ENCODE data around the gene EXOC3. TPM values are rescaled to one million over a fixed set of nuclear protein-coding genes. Genes with fewer than 3 reads are reported as not detected.
"Not testable (repeated sequence)": the region's sequence is repeated elsewhere in the genome, so short reads cannot be mapped to it uniquely, and the experiment has no call there.

Gene EXOC3
- total RNA-seq, 1 experiment from 2014 or later = 34.7 TPM

DNA sequence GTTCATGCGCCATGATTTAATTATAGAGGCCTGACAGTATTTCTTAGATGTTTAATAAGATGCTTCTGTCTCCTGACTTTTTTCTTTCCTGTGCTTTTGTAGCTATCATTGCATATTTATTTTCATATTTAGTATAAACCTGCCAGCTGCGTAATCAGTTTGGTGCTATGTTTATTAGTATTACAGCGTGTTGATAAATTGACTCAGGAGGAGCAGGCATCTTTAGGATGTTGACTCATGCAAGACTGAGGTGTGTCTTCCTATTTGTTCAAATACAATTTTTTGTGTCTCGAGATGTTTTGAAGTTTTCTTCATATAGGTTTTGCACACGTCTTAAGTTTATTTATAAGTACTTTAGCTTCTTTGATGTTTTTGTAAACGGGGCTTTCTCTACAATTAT is 35.9 kb upstream of the EXOC3 start:
- no peak for DNase-seq (ENCODE audit: low spot score)

DNA sequence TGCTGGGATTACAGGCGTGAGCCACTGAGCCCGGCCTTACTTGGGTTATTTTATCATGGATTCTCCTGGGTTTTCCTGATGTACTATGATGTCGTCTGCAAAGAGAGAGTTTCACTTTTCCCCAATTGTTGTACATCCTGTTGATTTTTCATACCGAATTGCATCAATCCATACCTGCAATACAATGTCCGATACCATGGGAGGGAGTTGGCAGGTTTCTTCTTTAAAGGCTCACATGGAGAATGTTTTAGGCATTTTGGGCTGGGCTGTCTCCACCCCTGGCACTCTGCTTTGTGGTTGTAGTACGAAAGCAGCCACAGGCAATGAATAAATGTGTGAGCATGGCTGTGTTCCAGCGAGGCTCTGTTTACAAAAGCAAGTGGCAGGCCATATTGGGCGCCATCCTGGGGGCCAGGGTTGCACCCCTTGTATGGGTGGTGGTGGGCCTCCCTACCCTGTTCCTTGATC is 35.1 kb upstream of the EXOC3 start:
- DNase-seq (ENCODE audit: low spot score) = no peak

DNA sequence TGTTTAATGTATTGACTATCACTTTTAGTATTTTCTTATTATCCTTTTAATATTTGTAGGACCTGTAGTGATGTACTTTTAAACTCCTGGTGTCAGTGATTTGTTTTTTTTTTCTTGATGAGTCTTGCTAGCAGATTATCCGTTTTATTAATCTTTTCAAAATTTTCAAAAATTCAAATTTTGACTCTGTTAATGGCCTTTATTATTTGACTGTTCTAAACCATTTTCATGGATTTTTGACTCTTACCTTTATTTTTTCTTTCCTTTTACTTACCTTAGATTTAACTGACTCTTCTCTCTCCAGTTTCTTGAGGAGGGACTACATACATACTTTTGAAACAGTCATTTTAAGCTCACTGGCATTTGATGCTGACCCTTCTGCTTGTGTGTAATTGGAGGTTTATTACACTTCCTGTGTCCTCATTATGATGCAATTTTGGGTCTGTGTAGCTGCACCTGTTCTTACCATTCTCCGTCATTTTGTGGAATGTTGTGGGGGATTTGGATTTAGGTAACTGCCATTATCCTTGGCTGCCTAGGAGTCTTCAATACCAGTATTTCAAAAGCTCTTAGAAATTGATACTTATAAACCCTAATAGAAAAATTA is 32.0 kb upstream of the EXOC3 start:
- no peak for DNase-seq (ENCODE audit: low spot score)

DNA sequence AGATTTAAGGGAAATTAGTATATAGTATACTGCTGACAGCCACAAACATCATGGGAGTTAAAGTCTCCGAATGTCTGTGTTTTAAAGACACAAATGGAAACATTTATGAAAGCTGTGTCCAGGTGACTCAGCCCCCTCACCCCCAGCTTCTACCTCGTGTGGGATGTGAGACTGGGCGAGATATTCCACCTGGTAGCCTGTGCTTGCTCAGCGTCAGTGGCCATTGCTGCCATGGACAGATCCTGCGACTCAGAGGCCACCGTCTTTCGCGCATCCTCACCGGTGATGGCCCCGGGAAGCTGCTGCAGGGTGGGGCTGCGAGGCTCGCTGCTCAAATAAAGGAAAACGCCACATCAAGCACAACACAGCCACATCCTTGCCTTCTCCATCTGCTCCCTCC is 31.2 kb upstream of the EXOC3 start:
- no peak for DNase-seq (ENCODE audit: low spot score)

DNA sequence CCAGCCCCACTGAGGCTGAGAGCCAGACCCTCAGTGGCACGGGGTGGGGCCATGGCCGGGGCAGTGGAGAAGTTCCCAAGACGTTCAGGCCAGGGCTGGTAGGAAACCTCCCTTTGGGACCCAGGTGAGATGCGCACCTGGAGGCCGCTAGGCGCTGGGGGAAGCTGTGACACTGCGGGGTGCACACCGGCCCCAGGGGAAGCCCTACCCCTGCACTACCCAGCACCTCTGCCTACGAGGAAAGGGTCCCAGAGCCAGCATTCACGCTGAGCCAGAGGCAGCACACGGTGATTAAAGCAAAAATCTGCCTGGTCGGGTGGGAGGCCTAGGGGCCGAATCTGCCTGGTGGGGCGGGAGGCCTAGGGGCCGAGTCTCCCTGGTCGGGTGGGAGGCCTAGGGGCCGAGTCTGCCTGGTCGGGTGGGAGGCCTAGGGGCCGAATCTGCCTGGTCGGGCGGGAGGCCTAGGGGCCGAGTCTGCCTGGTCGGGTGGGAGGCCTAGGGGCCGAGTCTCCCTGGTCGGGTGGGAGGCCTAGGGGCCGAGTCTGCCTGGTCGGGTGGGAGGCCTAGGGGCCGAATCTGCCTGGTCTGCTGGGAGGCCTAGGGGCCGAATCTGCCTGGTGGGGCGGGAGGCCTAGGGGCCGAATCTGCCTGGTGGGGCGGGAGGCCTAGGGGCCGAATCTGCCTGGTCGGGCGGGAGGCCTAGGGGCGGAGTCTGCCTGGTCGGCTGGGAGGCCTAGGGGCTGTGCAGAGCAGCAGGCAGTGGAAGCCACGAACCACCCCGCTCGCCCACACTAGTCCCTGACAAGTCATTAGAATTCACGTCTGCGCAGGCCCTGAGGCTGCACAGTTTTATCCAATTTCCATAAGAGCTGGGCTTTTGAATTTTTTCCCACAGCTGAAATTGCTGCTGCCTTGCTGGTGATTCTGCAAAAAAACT is 27.7 kb upstream of the EXOC3 start:
- not testable (repeated sequence) for DNase-seq (ENCODE audit: low spot score)

DNA sequence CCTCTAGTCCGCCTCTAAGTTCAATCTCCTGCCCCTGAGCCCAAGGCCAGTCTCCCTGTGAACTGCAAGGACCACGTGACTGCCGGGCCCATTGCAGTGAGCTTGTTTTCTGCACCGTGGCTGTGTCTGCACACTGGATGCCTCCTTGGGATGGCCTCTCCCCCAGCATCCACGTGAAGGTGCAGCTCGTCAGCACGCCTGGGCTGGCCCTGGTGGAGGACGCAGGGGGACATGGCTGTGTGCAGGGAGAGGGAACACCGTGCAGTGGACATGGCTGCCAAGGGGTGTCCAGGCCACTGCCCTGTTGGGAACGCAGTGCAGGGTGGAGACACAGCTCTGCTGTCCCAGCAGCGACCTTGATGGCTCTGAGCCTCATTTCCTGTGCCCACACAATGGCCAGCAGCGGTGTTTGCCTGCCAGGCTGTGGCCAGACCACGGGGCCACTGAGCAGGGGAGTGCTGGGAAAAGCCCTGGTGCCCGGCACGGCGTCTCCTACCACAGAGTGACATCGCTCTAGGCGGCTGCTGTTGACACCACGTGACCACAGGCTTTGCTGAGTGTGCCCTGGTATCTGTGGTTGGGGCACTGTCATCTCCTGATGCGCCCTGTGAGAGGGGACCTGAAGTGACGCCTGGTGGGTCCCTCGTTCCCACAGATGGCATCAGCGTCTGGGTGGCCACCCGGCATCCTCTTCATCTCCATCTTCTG is 26.9 kb upstream of the EXOC3 start:
- no peak for DNase-seq (ENCODE audit: low spot score)

DNA sequence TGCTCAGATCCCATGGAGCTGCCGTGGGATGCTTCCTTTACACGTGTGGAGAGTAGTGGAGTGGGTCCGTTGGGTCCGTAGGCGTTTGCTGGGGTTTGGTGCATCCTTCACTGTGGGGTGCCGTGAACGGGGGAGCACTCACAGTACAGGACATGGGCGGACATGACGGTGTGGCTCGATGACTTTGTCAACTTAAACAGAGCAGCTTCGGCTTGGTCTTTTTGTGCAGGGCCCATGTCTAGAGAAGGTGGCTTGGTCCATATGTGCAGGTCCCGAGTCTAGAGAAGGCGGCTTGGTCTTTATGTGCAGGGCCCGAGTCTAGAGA is 26.4 kb upstream of the EXOC3 start:
- no peak for DNase-seq (ENCODE audit: low spot score)

DNA sequence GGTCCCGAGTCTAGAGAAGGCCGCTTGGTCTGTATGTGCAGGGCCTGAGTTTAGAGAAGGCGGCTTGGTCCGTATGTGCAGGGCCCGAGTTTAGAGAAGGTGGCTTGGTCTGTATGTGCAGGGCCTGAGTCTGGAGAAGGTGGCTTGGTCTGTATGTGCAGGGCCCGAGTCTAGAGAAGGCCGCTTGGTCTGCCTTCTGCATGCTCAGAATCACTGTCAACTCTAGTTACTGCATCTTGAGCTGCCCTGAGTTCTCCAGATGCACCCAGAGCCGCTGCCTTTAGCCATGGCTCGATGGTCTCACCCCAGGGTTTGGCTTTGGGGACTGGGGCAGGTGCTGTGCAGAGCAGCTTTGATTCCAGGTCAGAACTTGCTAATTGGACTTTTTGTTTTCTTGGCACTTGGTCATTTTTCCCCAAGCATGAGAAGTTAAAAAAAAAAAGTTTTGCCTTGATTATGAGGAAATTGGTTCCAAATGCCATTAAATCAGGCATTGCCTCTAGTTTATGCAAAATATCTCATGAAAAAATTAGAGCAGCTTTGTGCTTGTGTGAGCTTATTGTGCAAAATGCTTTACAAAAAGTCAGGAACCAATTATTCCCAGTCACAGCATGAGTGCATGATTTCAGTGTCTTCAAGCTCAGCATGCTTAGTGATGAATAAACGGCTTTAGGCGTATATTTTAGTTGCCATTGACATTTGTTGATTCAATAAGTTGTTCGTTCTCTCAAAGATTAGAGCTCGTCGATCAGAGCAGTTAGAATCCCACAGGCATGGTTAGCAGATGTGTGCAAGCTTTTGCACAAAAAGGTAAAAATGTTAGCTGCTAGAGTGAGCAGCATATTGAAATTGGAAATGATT is 25.4 kb upstream of the EXOC3 start:
- DNase-seq (ENCODE audit: low spot score) = no peak

DNA sequence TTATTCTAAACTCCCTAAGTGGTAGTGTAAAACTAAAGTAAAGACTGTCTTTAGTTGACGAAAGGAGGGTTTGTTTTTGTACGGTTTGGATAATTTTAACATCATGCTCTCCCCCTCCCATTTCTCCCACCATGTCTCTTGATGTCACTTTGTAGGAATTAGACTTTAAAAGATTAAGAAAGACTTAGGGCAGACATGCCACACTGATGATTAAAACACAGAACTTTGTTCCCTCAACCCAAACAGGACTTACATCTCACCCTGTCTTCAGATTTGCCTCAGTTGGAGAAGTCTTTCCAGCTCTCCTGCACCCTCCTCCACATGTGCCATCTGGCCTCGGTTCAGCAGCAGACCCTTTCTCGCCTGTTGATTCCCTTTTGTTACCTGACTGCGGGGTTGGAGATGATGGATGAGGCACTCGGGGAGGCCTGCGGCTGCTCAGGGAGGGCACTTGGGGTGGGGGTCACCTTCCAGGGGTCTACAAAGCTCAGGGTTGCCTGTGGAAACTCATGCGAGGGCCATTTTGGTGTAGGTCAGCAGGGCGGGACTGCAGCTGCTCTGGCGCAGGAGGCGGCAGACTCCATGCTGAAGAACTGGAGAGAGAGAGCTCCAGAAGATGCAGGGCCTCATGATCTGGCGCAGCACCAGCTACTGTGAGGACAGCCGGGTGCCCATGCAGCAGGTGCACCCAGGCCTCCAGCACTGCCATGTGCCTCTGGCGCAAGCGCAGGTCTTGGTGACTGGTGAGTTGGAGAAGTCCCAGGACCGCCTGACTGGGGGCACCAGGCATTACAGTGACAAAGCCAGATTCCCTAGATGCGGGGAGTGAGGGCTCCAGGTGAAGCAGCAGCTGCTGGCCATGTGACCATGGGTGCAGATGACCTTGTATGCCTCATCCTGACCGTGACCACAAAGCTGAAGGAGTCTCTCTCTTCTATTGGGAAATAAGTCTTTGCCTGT is 24.5 kb upstream of the EXOC3 start:
- peak; percentile 27 for DNase-seq (ENCODE audit: low spot score)

DNA sequence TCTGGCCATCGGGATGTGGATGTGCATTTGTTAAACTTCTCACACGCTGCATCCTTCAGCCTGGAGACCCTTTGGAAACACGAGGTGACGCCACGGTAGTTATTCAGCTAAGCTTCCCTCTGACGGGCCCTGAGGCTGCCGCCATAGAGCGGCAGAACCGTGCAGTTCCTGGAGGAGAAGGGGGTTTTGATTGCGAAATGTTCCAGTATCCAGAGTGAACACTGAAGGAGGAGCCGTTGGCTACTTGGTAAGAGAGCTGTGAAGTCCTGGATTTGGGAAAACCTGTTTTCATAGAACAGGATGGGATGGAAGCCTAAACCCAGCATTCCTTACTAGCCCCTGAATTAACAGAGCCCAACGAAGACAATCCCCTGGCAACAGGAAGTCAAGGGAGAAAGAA is 23.0 kb upstream of the EXOC3 start:
- no peak for DNase-seq (ENCODE audit: low spot score)

DNA sequence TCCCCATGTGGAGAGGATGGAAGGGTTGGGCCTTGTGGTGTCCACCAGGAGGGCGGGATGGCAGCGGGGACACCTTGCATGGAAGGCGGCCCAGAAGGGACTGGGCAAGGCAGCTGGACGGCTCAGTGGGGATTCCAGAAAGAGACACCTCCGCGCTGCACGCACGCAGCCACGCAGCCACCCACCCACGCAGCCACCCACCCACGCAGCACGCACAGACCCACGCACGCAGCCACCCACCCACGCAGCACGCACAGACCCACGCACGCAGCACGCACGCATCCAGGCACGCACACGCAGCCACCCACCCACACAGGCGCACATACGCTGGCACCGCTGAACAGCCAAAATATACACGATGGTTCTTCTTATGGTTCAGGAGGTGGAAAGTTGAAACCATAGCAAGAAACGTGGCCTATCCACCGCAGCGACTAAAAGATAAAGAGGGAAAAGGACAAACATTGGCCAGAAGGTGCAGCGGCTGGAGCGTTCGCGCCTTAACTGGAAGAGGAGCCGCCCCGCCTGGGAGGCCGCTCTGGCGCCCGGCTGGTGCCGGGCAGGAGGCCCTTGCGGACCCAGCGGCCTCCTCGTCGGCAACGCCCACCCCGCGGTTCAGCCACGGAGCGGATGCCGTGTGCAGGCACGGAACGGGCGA is 22.2 kb upstream of the EXOC3 start:
- DNase-seq (ENCODE audit: low spot score) = no peak

DNA sequence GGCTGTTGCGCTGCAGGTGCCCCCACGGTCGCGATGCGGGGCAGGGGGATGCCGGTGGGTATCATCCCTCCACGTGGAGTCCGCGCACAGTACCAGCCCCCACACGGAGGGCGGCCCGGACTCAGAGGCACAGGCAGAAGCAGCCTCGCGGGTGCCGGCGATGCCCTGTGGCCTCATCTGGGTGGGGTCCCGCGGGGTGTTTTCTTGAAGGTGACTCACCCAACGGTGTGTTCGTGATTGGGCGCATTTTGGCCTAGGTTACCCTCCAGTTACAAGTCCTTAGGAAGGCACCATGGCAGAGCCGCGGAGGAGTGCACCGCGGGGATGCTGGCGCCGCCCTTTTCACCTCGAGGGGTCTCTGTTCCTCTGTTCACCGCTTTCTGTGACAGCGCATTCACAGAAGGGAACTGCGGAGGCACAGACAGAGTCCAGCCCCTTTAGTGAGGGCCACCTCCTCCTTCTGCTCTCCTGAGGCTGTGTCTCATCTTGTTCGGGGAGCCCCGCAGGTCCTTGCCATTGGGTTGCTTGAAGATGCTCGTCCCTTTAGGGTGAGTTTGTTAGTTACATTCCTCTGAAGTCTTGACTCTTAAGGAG is 21.6 kb upstream of the EXOC3 start:
- DNase-seq (ENCODE audit: low spot score) = no peak

DNA sequence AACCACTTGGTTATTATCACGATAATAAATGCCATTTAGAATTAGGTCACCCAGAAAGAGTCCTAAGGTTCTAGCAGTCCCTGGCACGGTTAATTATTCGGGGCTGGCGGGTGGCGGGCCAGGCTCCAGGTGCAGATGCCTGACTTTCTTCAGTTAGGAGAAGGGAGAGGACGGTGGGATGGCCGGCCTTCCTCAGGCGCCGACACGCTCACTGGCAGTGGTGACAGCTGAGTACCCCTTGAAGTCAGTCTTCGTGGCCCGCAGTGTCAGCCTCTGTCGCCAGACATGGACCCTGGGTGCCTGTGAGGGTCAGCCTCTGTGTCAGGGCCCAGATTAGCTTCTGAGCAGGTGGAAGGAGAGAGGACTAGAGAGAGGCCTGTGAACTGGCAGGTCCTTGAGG is 21.1 kb upstream of the EXOC3 start:
- DNase-seq (ENCODE audit: low spot score) = no peak

DNA sequence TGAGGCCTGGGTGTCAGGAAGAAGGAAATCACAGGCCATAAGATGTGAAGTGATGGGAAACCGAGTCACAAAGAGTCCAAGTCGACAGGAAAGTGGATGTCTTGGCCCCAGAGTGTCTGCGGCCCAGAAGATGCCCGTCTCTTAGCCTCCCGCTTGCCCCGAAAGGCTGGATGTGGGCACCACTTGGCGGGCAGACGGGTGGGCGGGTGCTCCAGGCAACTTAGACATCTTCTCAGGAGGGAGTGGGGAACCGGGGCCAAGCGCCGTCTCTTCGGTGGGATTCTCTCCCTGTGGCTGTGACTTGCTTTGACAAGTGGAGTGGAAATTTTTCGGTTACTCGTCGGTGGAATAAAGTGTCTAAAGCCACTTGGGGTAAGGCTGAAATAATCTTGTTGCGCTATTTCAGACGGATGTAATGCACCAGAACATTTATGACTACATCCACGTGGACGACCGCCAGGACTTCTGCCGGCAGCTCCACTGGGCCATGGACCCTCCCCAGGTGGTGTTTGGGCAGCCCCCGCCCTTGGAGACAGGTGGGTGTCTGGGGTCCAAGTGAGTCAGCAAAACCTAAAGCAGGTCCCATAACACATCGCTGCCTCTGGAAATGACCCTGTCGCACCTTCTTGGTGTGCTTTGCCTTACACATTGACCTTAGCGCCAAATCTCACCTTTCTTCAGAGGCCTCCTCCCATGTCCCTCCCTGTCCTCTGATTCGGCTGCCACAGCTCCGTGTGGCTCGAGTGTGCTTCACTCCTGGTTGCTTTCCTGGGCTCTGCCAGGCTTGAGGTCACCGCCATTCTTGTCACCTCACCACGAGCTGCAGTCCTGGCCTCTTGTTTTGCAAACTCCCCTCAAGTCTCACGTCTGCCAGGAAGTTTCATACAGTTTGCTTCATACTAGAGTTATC is 20.4 kb upstream of the EXOC3 start:
- DNase-seq (ENCODE audit: low spot score) = no peak

DNA sequence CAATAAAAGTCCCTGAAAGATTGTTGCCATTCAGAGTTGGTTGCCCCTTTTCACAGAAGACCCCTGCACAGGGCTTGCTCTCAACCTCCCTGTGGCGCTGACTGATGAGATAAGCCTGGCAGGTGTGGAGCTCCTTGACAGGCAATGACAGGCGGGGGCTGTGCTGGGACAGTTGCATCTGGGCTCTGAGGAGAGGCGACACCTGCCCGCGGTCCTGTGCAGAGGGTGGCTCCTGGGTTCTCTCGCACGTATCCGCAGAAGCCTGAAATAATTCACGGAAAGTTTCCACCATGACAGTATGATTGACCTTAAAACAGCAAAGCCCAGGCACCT is 19.8 kb upstream of the EXOC3 start:
- DNase-seq (ENCODE audit: low spot score) = no peak

DNA sequence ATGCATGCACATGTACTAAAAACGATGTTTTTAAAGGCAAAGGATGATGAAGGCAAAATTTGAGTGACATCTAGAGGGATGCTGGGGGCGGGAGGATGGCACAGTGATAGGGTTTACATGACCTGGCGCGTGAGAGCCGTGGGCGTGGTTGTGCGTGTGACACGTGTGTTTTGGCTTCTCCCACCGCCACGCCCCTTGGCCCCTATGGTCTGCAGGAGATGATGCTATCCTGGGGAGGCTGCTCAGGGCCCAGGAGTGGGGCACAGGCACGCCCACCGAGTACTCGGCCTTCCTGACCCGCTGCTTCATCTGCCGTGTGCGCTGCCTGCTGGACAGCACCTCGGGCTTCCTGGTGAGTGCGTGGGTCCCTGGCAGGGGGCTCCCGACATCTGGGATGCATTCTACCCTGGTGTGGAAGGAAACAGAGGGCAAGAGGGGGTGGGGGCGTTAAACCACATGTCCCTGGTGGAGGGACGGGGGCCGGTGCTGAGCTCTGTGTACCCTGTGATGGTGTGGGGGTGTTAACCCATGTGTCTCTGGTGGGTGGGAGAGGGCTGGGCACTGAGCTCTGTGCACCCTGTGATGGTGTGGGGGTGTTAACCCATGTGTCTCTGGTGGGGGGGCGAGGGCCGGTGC is 19.2 kb upstream of the EXOC3 start:
- DNase-seq (ENCODE audit: low spot score) = no peak

DNA sequence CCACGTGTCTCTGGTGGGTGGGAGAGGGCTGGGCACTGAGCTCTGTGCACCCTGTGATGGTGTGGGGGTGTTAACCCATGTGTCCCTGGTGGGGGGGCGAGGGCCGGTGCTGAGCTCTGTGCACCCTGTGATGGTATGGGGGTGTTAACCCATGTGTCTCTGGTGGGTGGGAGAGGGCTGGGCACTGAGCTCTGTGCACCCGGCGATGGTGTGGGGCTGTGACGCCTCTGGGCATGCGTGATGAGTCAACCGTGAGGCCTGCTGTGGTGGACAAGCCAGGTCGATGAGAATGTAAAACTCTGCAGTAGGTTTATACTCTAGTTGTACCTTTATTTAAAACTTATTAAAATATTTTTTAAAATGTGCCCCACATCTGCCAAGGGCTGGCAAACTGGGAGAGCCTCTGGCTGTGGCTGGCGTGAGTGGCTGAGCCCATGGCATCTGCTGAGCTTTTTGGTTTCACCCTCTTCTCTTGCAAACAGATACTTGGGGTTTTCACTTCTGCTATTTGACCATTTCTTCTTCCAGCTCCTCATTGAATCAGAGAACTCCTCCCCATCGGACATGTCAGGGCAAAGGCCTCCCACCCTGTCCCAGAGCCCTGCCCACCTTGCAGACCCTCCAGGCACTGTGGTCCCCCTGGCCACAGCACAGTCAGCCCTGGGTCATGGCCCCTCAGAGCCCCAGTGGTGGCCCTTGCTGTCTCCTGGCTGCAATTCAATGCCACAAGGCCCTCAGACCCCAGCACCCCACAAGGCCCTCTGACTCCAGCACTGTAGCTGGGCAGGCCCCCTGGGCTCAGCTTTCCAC is 18.5 kb upstream of the EXOC3 start:
- DNase-seq (ENCODE audit: low spot score) = no peak

All from A172 (cell line).